HG02763 (cell line): ENCODE measurements around the gene CALML6.
A peak's percentile ranks its signal among the peaks of the same experiment; 100 is the strongest.
"Not testable (repeated sequence)": the region's sequence is repeated elsewhere in the genome, so short reads cannot be mapped to it uniquely, and the experiment has no call there.

Experiments
- ATAC-seq: cut with Tn5 transposase; IDR thresholded peaks from one replicate; pipeline ENCODE4 v1.9.1; 2021; ENCODE audit warnings: mild to moderate bottlenecking, moderate library complexity; ENCODE audit not compliant: unreplicated experiment

The CALML6 gene, protein sequence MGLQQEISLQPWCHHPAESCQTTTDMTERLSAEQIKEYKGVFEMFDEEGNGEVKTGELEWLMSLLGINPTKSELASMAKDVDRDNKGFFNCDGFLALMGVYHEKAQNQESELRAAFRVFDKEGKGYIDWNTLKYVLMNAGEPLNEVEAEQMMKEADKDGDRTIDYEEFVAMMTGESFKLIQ

DNA sequence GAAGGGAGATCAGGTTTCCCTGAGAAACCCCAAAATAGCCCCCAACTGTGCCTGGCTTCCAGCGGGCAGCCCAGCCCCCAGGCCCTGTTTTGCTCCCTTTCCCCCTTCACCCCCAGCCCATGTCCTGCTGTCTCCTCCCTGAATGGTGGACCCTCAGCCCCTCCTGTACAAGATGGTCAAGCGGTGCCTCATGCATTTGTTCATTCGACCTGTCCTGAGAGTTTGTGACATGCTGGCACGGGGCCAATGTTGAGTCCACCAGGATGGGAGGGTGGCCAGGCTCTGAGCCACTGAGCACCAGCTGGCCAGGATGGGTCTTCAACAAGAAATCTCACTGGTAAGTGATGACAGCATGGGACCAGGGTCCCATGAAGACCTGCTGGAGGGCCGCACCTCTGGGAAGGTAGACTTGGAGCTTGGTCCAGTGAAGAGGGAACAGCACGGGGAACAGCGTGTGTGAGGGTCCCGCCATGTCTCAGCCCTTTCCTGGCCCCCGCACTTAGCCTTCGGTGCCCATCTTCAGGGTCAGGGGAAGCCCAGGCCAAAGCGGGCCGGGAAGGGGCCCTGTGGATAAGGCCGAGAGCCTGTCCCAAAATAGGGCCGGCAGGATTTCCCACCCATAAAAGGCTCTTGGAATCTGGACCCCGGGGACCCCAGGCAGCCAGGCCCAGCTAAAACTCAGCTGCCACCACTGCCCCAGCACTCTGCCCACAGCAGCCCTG lies at the start of gene CALML6:
CALML6 (plus strand) TSS at position 290 of the 722 bp plus-strand sequence; CDS start at position 311, 21 bp downstream.
- ATAC-seq = no peak

DNA sequence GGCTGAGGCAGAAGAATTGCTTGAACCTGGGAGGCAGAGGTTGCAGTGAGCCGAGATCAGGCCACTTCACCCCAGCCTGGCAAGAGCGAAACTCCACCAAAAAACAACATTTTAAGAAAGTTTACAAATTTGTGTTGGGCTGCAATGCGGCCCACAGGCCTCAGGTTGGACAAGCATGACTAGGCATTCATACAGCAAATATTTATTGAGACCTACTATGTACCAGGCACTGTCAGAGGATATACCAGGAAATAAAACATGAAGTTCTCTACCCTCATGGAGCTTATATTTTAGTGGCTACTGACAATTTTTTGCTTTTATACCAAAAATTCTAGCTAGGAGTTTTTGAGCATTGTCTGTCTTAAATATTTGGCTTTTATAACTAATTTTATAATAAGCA lies 47.9 kb upstream of the CALML6 start:
- ATAC-seq = no peak

DNA sequence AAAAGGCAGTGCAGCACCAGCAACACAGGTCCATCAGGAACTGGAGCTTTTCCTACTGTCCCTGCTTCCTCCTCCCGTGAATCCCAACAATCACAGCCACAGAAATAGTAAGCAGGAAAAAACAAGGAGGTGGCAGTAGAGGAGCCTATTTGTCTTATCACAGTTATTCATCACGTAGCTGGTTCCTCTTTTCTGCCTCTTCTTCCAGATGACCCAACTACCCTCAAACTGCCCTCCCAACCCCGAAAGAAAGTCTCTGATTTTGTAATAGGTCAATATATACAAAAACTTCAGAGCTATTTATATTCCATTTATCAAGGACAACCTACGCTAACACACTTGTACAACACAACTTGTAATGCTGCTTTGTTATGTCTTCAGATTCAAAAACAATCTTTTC lies 45.6 kb upstream of the CALML6 start:
- ATAC-seq = no peak

DNA sequence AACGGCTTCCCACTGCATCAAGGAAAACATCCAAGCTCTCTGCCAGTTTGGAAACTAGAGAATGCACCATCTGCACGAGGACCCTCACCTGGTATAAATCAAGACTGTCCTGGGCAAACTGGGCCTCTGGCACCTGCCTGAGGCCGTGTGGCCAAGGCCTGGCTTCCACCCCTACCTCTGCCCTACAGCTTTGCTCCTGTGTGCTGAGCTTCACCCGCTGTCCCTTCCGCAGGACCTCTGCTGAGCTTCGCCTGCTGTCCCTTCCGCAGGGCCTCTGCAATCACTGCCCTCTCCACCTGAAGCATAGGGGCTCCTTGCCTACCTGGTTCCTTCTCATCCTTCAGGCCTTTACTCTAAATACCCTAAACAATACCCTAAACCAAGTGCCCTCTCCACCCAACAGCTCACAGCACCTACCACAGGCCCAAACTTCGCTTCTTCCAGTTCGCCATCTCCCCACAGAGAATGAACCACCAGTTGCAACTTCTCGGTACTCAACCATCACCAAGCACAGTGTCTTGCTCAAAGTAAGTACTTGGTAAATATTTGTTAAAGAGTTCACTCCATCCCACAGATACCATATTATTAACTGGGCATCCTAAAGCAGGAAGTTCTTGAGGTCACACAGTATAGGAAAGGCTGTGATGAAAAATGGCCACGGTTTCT lies 42.6 kb upstream of the CALML6 start:
- no peak for ATAC-seq

DNA sequence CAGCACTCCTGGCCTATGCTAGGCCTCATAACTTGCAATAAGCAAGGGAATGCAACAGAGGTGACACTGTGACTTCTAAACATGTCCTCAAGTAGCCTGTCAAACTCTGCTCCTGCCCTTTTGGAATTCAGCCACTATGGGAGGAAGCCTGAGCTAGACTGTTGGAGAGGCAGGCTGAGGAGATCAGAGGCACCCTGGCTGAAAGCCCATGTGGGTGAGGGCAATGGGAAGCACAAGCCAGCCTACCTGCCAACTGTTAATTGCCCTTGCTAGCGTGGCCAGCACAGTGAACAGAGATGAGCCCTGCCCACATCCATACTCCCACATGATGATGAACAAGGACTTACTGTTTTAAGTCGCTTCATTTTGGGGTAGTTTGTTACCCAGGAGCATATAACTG lies 41.9 kb upstream of the CALML6 start:
- ATAC-seq = no peak

DNA sequence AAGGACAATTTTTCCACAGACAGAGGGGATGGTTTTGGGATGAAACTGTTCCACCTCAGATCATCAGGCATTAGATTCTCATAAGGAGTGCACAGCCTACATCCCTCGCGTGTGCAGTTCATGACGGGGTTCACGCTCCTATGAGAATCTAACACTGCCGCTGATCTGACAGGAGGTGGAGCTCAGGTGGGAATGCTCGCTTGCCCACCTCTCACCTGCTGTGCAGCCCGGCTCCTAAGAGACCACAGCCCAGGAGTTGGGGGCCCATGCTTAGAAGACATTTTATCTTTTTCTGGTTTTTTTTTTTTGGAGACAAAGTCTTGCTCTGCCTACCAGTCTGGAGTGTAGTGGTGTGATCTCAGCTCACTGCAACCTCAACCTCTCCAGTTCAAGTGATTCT lies 40.2 kb upstream of the CALML6 start:
- ATAC-seq = no peak

DNA sequence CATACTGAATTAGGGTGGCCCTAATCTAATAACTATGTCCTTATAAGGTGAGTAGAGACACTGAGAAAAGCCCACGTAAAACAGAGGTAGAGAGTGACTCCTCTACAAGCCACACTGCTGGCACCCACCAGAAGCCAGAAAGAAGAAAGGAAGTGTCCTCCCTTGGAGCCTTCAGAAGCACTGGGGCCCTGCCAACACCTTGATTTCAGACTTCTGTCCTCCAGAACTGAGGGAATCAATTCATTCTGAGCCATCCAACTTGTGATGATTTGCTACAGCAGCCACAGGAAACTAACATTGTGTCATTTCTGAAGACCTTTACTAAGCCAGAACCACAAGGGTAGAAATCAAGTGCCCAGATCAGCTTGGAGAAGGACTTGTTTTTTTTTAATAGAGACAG lies 39.1 kb upstream of the CALML6 start:
- ATAC-seq = no peak

DNA sequence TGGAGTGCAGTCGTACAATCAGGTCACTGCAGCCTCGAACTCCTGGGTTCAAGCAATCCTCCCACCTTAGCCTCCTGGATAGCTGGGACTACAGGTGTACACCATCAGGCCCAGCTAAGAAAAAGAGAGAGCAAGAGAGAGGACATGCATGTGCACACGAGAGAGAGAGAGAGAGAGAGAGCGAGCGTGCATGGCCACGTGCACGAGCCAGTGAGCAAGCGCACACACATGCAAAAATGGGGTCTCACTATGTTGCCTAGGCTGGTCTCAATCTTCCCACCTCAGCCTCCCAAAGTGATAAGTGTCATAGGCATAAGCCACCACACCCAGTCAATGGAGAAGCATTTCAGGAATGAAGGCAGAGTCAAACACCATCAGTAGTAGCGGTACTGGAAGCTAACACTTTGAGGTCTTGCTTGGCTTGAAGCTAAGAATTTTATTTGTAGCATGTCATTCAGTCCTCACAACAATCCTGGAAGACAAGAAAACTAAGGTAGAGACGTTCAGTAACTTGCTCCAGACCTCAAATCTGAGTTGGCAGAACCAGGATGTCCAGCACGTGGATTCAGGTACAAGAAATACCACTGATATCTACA lies 38.6 kb upstream of the CALML6 start:
- no peak for ATAC-seq

DNA sequence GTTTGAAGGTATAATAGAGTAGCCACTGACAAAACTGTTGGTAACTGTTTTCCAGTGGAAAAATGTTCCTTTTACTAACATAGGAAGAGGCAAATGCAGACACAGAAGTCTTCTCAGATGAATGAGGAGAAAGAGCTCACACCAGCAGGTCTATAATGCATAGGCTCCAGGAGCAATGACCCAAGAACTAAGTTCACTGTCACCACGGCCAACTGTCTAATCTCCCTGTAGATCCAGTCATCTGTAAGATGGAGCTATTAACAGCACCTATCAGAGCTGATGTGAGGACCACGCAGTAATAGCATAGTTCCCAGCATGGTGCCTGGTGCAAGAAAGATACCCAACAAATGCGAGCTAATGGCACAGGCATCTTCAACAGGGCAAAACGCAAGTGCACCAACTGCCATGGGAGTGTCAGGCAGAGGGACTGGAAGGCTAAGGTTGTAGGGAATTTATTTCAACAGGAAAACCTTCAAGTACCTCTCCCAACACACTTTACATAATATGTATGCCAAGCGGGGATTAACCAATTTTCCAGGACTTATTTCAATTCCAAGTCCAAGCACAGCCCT lies 37.1 kb upstream of the CALML6 start:
- ATAC-seq = no peak

DNA sequence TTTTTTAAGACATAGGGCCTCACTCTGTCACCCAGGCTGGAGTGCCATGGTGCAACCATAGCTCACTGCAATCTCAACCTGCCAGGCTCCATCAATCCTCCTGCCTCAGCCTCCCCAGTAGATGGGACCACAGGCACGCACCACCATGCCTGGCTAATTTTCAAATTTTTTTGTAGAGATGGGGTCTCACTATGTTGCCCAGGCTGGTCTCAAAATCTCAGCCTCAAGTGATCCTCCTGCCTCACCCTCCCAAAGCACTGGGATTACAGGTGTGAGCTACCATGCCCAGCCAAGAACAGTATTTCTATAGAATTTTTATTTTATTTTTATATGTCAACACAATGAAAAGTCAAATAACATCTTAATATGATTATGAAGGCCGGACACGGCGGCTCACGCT lies 35.1 kb upstream of the CALML6 start:
- ATAC-seq = no peak

DNA sequence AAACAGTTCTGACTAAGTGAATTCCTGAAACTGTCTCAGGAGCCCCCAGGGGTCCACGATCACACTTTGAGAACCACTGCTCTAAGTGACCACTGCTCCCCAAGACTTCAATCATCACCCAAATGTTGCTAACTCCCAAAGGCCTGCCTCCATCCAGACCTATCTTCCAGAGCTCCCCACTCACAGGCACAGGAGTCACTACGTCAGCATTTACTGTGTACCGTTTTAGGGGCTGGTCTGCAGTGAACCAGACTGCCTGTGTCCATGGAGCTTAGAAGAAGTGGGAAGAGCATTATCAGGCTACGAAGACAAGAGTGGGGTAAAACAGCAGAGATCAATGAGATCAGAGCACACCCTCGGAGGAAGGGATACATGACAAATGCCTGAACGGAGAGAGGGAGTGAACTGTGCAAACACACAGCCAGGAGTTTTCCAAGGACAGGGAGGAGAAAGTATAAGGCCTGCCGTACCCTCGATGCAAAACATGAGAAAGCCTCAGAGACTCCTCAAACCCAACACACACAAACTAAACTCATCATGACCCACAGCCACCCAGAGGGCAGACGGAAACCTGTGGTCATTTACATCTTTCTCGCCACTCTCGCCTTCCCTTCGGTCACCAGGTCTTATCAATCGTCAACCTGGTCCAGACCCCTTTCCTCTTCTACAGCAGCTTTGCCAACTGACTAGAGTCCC lies 34.3 kb upstream of the CALML6 start:
- no peak for ATAC-seq

DNA sequence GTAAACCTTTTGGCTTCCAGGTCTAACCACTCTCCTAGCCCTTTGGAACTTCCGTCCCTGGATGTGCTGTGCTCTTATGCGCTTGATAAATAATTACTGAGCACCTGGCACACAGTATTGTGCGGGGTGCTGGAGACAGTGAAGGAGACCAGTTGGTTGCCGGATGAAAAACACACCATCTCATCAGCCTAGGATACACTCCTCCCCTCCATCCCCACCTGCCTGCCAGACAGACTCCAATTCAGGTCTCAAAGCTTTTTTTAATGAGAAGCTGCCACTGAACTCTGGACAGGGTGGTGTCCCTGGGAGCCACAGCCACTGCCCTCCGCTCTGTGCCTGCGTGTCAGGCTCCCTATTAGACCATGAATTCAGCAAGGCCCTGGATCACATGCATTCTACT lies 33.3 kb upstream of the CALML6 start:
- no peak for ATAC-seq

DNA sequence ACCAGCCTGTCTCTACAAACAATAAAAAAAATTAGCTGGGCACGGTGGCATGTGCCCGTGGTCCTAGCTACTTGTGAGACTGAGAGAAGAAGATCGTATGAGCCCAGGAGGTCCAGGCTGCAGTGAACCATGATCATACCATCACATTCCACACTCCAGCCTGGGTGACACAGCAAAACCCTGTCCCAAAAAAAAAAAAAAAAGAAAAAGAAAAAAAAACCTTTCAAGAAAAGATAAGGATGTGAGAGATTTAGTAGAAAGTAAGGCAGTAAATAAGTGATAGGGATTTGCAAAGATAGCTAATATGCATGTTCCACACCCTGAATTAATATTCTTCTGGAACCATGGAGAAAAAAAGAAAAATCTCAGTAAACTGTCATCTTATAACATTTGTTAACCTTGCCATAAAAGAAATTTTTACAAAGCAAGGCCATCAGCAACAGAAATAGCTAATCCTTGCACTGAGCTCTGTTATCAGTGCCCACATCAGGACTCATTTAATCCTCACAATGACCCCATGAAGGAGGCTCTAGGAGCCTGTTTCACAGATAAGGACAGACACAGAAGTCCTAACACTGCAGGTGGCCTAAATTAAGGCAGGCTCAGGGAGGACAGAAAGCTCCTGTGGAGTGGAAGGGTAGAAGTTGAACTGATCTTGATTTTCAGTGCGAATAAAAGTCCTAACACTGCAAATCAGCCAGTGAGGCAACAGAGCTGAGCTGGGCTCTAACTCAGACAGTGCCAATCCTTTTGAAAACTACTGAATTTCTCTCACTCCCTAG lies 31.8 kb upstream of the CALML6 start:
- ATAC-seq = no peak

DNA sequence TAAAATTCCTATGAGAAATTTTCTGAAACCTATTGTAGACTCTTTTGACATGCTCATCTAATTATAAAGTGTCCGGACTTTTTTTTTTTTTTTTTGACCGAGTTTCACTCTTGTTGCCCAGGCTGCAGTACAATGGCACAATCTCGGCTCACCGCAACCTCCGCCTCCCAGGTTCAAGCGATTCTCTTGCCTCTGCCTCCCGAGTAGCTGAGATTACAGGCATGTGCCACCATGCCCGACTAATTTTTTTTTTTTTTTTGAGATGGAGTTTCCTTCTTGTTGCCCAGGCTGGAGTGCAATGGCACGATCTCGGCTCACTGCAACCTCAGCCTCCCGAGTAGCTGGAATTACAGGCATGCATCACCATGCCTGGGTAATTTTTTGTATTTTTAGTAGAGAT lies 31.2 kb upstream of the CALML6 start:
- ATAC-seq = not testable (repeated sequence)

DNA sequence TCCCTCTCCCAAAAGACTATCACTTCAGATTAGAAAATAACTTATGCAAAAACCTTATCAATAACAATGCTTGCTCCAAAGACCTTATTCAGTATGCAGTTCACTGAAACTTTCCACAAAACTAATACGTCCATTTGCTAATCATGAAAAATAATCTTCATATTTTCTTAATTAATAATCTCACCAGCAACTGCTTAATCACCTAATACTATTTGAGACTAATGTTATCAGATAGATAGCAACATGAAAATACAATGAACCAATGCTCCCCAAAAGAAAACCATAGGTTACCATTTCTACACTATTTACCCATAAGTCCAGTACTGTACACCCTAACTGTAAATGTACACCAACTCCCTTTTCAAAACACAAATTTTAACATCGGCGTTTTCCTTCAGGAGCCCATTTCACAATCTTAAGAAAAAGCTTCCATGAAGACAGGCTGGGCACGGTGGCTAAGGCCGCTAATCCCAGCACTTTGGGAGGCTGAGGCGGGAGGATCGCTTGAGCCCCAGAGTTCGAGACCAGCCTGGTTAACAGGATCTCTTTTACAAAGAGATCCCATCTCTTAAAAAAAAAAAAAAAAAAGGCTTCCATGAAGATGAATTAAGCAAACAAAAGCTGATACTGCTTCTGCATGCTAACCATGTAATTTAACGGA lies 25.8 kb upstream of the CALML6 start:
- ATAC-seq = no peak

DNA sequence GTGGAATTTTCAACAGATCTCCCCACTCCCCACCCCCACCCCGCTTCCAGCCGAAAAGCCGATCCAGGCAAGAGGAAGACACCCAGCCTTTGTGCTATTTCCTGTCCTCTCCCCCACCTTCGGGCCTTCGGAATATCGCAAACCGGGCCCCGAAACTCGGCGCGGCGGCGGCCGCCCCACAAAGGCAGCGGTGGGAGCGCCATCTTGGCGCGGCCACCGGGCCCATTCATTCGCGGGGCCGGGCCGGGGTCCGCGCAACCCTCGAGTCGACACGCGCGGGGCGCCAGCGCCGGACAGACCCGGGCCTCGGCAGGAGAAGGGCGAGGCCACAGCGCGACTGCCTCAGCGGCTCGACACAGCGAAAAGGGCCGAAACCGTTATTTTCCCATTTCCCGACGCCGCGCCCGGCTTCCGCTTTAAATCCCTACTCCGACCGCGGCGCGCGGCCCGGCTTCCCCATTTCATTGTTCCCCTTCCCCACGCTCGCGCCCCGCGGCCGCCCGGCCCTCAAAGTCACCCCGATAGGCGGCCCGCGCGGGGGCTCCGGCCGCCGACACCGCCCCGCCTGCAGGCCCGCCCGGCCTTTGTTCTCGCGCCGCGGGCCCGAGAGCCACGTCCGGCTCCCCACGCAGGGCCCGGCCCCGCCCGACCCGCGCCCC lies 25.1 kb upstream of the CALML6 start:
- peak; percentile 21 for ATAC-seq

DNA sequence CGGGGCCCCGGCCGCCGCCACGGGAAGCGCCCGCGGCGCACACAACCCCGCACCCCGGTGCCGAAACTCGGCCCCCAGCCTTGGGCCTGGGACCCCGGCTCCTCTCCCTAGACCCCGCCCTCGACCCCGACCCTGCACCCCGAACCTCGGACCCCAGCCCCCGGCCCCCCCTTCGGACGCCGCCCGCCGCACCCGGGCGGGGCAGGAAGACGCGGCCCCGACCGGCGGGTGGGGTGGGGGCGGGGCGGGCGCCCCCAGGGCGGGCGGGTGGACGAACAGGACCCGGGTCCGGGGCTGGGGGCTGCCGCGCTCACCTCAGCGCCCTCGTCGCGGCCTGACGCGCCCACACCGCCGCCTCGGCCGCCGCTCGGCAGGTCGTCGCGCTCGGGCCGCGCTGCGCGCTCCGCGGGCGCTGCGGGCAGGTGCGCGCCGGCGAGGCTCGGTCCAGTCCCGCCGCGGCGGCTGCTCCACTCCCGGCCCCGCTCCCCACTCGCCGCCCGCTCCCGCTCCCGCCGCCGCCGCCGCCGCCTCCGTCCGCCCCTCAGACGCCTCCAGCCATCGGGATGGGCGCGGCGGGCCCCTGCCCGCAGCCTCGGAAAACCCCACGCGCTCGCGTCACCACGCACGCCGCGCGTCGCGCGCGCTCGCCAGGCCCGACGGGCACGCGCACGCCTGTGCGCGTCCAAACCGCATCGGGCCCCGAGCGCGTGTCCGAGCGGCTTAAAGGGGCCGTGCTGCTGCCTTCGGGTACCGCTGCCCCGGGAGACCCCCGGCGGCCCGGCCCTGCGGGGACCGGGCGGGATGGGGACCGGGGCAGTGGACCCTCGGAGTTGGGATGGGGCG lies 24.3 kb upstream of the CALML6 start, which contains the start of gene GNB1:
GNB1 (minus strand) TSS at position 582 of the 843 bp plus-strand sequence. CDS start 65,634 bp downstream, outside the sequence.
- ATAC-seq = peak; percentile 79
